Ishikawa (cell line): Measurements from ENCODE around the gene RGS12.

Experiments used
- CEBPB ChIP-seq: IDR thresholded peaks from 2 replicates; pipeline ENCODE4 v1.6.1; 2012
- CREB1 ChIP-seq: IDR thresholded peaks from 2 replicates; pipeline ENCODE4 v1.6.1; 2012; ENCODE audit warnings: low read depth
- EGR1 ChIP-seq: IDR thresholded peaks from 2 replicates; pipeline ENCODE4 v1.6.1; 2012
- EP300 ChIP-seq: IDR thresholded peaks from 2 replicates; pipeline ENCODE4 v1.6.1; 2012; ENCODE audit warnings: borderline replicate concordance
- FOXM1 ChIP-seq: IDR thresholded peaks from 2 replicates; pipeline ENCODE4 v1.6.1; 2012; ENCODE audit warnings: low read depth, borderline replicate concordance
- RAD21 ChIP-seq: IDR thresholded peaks from 2 replicates; pipeline ENCODE4 v1.6.1; 2012; ENCODE audit warnings: low read depth
- TEAD4 ChIP-seq: IDR thresholded peaks from 2 replicates; pipeline ENCODE4 v1.6.1; 2012
- YY1 ChIP-seq: IDR thresholded peaks from 2 replicates; pipeline ENCODE4 v1.6.1; 2012; ENCODE audit warnings: low read depth
- ZBTB7A ChIP-seq: IDR thresholded peaks from 2 replicates; pipeline ENCODE4 v1.6.1; 2012; ENCODE audit warnings: low read depth
- TF ChIP-seq, protein P1 (sequence below): IDR thresholded peaks from 2 replicates; pipeline ENCODE4 v1.6.1; 2012
- TF ChIP-seq, protein P2 (sequence below): IDR thresholded peaks from 2 replicates; pipeline ENCODE4 v1.6.1; 2012; ENCODE audit warnings: low read depth, mild to moderate bottlenecking
- TF ChIP-seq, protein P3 (sequence below): IDR thresholded peaks from 2 replicates; pipeline ENCODE4 v1.6.1; 2012

DNA sequence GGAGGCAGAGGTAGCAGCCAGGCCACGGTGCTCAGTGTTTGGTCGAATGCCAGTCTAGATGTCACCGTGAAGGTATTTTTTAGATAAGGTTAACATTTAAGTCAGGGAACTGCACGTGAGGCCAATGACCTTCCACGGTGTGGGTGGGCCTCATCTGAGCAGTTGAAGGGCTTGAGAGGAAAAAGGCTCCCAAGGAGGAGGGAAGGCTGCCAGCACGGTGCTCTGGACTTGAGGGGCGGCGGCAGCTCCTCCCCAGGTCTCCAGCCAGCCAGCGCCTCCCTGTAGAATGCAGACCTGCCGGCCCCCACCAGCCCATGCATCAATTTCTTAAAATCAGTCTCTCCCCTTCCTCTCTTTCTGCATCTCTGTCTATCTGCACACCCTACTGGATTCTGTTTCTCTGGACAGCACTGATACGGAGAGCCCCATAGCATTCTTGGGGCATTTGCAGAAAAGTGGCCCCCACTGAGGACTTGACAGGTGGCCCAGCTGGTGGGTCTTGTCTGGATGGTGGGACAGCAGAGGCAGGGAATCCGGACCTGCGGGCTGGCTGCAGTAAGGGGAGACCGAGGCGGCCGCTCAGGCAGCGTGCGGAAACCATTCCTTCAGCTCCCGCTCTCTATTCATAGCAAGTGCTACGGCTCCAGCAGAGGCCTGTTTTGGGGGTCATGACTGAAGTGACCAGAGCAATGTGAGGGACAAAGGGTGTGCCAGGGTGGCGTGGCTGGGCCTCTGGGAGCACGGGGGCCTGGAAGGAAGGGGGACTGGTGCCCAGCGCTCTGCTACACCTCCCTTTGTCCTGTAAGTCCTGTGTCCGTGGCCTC, 7.9 kb upstream of the RGS12 start:
- no peak for TF ChIP-seq RAD21
- TF ChIP-seq TEAD4: no peak
- no peak for TF ChIP-seq CREB1
- TF ChIP-seq EGR1: no peak
- TF ChIP-seq YY1: no peak
- no peak for TF ChIP-seq ZBTB7A
- TF ChIP-seq EP300: no peak
- TF ChIP-seq, protein P1, sequence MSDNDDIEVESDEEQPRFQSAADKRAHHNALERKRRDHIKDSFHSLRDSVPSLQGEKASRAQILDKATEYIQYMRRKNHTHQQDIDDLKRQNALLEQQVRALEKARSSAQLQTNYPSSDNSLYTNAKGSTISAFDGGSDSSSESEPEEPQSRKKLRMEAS: no peak
- TF ChIP-seq, protein P2, sequence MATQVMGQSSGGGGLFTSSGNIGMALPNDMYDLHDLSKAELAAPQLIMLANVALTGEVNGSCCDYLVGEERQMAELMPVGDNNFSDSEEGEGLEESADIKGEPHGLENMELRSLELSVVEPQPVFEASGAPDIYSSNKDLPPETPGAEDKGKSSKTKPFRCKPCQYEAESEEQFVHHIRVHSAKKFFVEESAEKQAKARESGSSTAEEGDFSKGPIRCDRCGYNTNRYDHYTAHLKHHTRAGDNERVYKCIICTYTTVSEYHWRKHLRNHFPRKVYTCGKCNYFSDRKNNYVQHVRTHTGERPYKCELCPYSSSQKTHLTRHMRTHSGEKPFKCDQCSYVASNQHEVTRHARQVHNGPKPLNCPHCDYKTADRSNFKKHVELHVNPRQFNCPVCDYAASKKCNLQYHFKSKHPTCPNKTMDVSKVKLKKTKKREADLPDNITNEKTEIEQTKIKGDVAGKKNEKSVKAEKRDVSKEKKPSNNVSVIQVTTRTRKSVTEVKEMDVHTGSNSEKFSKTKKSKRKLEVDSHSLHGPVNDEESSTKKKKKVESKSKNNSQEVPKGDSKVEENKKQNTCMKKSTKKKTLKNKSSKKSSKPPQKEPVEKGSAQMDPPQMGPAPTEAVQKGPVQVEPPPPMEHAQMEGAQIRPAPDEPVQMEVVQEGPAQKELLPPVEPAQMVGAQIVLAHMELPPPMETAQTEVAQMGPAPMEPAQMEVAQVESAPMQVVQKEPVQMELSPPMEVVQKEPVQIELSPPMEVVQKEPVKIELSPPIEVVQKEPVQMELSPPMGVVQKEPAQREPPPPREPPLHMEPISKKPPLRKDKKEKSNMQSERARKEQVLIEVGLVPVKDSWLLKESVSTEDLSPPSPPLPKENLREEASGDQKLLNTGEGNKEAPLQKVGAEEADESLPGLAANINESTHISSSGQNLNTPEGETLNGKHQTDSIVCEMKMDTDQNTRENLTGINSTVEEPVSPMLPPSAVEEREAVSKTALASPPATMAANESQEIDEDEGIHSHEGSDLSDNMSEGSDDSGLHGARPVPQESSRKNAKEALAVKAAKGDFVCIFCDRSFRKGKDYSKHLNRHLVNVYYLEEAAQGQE: no peak
- TF ChIP-seq, protein P3, sequence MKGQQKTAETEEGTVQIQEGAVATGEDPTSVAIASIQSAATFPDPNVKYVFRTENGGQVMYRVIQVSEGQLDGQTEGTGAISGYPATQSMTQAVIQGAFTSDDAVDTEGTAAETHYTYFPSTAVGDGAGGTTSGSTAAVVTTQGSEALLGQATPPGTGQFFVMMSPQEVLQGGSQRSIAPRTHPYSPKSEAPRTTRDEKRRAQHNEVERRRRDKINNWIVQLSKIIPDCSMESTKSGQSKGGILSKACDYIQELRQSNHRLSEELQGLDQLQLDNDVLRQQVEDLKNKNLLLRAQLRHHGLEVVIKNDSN: no peak
- TF ChIP-seq FOXM1: no peak
- no peak for TF ChIP-seq CEBPB
